NCI-H526 treated with DMSO at 0.1 percent for 48 hours (cell line): Measurements from ENCODE around the gene RANBP10.
"Not testable (repeated sequence)": the region's sequence is repeated elsewhere in the genome, so short reads cannot be mapped to it uniquely, and the experiment has no call there.

ENCODE experiments used
- DNase-seq: peaks from one replicate; lab custom pipeline; 2025; lab: John Stamatoyannopoulos, UW

RANBP10 gene

GRCh38 chr16:67713647-67714273 lies 92.6 kb downstream of the RANBP10 start:
- DNase-seq, result no peak

DNA sequence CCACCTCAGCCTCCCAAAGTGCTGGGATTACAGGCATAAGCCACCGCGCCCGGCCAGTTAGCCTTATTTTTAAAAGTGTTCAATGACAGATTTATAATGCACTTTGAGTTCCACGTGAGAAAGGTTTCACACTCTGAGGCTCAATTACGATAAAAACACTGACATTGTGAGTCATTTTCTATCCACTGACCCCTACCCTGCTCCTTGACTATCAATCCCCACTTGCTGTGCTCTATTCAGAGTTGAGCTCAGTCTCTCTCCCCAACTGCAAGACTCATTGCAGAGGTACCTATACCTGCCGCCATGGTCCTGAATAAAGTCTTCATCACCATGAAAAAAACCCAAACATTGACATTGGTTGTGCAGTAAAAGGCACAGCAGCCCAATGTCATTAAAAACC lies 95.8 kb downstream of the RANBP10 start:
- no peak for DNase-seq

DNA sequence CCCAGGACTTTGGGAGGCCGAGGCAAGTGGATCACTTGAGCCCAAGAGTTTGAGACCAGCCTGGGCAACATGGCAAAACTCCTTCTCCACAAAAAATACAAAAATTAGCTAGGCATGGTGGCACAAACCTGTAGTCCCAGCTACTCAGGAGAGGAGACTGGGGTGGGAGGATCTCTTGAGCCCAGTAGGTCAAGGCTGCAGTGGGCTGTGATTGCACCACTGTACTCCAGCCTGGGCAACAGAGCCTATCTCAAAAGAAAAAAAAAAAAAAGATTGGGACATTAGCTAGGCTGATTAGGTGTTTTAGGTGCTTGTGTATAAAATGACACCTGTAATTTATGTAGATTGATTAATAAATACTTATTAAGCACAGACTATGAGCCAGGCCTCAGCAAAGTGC lies 97.3 kb downstream of the RANBP10 start:
- no peak for DNase-seq

DNA sequence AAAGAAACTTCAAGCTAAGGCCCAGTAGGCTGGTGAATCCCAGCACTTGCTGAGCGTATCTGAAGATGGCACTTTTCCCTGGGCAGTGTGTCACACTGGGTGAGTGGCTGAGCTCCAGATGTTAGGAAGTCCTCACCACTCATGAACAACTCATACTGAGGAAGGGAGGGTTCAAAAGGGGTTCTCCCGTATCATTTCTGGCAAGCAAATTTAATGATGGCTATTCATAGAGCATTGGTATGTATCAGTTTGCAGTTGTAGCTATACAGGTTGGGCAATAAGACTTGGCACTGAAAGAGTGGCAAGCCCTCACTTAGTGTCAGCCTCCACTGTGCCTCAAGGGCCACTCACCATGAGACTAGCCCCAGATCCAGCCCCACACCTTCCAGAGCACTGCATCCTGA lies 98.0 kb downstream of the RANBP10 start:
- DNase-seq, result no peak

DNA sequence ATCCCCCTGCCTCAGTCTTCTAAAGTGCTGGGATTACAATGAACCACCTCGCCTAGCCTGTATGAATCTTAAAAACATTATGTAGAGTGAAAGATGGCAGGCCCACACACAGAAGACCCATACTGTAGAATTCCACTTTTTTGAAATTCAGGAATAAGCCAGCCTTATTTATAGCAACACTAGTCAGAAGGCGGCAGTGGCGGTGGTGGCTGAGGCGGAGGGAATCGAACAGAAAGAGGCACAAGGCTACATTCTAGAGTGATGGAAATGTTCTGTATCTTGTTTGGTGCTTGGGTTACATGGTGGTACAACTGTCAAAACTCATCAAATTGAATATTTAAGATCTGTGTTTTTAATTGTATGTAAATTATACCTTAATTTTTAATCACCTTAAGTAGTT lies 98.6 kb downstream of the RANBP10 start:
- no peak for DNase-seq

DNA sequence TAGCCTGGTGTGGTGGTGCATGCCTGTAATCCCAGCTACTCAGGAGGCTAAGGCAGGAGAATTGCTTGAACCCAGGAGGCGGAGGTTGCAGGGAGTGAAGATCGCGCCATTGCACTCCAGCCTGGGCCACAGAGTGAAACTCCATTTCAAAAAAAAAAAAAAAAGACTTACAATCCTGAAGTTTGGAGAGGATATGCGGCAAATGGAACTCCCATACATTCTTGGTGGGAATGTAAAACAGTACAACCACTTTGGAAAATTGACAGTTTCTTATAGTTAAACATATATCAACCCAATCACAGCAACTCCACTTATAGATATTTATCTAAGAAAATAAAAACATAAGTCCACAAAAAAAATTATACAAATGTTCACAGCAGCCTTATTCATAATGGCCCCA lies 99.2 kb downstream of the RANBP10 start:
- DNase-seq, result no peak

GRCh38 chr16:67704110-67704509 lies 102.2 kb downstream of the RANBP10 start:
- no peak for DNase-seq

- DNase-seq, result no peak
These were observed 102.7 kb downstream of the RANBP10 start for GRCh38 chr16:67703626-67704025.

DNA sequence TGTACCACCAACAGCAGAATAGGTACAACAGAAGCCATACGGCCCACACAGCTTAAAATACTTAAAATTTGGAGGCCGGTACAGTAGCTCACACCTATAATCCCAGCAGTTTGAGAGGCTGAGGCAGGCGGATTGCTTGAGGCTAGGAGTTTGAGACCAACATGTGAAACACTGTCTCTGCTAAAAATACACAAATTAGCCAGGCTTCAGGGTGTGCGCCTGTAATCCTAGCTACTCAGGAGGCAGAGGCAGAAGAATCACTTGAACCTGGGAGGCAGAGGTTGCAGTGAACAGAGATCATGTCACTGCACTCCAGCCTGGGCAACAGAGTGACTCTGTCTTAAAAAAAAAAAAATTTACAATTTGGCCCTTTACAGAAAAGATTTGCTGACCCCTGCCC lies 104.2 kb downstream of the RANBP10 start:
- no peak for DNase-seq

DNA sequence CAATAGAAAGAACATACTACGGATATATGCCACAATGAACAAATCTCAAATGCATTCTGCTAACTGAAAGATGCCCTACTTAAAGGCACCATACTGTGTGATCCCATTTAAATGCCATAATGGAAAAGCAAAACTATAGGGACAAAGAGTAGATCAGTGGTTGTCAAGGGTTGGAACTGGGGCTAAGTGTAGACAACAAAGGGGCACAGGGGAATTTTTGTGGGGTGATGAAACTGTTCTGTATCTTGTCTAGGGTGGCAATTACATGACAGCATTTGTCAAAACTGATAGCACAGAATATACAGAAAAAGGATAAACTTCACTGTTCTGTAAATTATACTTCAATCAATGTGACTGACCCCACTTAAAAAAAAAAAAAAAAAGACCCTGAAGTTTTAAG lies 104.9 kb downstream of the RANBP10 start:
- DNase-seq, result no peak

DNA sequence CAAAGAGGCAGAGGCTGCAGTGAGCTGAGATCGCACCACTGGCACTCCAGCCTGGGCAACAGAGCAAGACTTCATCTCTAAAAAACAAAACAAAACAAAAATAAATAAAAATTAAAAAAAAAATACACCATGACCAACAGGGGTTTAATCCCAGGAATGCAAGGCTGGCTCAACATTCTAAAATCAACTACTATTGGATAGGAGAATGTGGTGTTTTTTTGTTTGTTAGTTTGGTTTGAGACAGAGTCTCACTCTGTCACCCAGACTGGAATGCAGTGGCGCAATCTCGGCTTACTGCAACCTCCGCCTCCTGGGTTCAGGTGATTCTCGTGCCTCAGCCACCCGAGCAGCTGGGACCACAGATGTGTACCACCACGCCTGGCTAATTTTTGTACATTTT lies 107.1 kb downstream of the RANBP10 start:
- no peak for DNase-seq

GRCh38 chr16:67697422-67698185 lies 108.8 kb downstream of the RANBP10 start:
- no peak for DNase-seq

- no peak for DNase-seq
These were observed 111.7 kb downstream of the RANBP10 start for GRCh38 chr16:67694611-67695010.

DNA sequence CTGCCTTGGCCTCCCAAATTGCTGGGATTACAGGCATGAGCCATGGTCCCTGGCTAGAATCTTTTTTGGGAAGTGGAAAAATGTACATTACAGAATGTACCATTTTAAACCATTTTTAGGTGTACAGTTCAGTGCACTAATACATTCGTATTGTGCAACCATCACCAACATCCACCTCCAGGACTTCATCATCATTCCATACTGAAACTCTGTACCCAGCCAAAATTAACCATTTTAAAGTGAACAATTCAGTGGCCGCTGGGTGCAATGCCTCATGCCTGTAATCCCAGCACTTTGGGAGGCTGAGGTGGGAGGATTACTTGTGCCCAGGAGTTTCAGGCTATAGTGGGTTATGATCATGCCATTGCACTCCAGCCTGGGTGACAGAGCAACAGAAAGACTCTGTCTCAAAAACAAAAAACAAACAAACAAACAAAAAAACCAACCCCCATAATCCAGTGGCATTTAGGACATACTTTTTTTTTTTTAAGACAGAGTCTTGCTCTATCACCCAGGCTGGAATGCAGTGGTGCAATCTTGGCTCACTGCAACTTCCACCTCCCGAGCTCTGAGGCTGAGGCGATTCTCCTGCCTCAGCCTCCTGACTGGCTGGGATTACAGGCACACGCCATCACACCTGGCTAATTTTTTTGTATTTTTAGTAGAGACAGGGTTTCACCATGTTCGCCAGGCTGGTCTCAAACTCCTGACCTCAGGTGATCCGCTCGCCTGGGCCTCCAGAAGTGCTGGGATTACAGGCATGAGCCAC lies 112.7 kb downstream of the RANBP10 start:
- DNase-seq, result not testable (repeated sequence)

- no peak for DNase-seq
These were observed 120.8 kb downstream of the RANBP10 start for GRCh38 chr16:67685388-67686112.

DNA sequence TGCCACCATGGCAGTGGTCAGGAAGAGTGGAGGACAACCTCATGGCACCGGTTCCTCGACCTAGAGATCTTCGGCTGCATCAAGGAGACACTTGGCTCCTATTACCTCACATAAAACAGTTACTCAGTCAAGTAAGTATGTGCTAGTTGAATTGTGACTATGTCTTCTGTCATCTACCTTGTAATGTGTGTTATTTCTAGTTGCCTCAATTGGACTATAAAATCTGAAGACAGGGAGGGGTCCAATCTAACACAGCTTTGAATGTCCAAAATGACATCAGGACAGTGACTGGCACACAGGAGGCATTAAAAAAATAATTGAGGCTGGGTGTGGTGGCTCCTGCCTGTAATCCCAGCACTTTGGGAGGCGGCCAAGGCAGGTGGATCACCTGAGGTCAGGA lies 122.6 kb downstream of the RANBP10 start:
- DNase-seq, result no peak

GRCh38 chr16:67679935-67680897 lies 126.1 kb downstream of the RANBP10 start:
- no peak for DNase-seq

DNA sequence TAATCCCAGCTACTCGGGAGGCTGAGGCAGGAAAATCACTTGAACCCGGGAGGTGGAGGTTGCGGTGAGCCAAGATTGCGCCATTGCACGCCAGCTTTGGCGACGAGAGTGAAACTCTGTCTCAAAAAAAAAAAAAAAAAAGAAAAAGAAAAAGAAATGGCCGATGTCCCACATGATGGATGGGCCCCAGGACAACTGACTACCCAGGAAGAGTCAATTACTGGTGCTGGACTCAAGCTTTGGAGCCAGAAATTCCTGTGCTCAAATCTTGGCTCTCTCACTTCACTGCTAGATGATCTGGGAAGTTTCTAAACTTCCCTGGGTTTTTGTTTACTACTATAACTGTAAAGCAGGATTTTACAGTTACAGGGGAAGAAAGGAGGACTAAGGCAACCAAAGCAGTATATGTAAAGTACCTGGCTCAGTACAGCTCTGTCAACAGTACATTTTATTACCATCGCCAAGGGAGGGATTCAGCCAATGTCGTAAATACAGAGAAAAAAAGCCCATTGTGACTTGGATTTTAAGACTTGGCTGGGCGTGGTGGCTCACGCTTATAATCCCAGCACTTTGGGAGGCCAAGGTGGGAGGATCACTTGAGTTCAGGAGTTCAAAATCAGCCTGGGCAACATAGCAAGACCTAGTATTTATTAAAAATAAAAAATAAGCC lies 127.9 kb downstream of the RANBP10 start:
- peak; percentile 84 for DNase-seq

- DNase-seq, result no peak
These were observed 128.6 kb downstream of the RANBP10 start for GRCh38 chr16:67677712-67678111.

DNA sequence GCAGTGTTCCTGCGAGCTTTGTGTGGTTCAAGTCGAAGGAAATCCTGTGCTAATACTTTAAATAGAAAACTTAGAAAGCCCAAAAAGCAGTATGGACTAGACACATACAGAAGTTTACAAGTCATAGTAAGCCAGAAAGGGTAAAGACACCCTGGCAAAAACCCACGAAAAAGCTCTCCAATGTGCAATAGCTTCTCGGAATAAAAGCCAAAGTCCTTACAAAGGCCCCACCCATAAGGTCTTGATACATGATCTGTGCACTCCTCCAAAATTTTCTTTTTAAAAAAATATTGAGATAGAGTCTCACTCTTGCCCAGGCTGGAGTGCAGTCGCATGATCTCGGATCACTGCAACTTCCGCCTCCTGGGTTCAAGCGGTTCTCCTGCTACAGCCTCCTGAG lies 129.4 kb downstream of the RANBP10 start:
- no peak for DNase-seq

GRCh38 chr16:67676516-67676915 lies 129.8 kb downstream of the RANBP10 start:
- DNase-seq, result no peak
